NT2/D1 (cell line): Measurements from ENCODE around the gene CACNB3.

Experiments
- SUZ12 ChIP-seq: IDR thresholded peaks from 2 replicates; pipeline ENCODE4 v1.6.1; 2011; ENCODE audit not compliant: insufficient read length, insufficient read depth; ENCODE audit errors: extremely low read depth
- YY1 ChIP-seq: IDR thresholded peaks from 2 replicates; pipeline ENCODE4 v1.6.1; 2011; ENCODE audit not compliant: insufficient read length, insufficient read depth
- ZNF274 ChIP-seq: IDR thresholded peaks from 2 replicates; pipeline ENCODE4 v1.6.1; 2011; ENCODE audit warnings: mild to moderate bottlenecking, low read depth, low read length

DNA sequence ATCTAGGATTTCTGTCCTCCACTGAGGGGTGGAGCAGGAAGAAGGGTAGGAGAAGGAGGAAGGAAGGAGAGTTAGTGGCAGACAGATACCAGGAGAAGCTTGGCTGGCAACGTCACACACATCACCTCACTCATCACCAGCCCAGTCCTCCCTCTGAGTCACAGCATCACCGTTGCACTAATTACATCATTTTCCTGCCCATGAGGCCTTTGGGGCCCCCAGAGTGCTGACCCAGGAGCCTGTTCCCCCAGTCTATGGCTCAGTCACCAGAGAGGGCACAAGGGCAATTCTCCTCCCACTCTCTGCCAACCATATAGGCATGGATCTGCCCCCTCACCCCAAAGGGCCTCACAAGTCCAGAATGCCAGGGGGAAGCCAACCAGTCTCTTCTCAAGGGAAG, 42.8 kb downstream of the CACNB3 start:
- TF ChIP-seq YY1 (no peak), ZNF274 (no peak), SUZ12 (no peak)
